OCI-LY3 (cell line): ENCODE data around the gene METTL16.

ENCODE experiments used
- EZH2phosphoT487 ChIP-seq: fragments of 200-600 bp; shearing (Covaris generic); IDR thresholded peaks from 2 replicates; pipeline ENCODE4 v1.6.1; 2018; ENCODE audit warnings: antibody characterized with exemption, mixed run types, low read depth
- TF ChIP-seq, protein P1 (sequence below): fragments of 200-600, 300-600 bp; sonication (generic); IDR thresholded peaks from 2 replicates; pipeline ENCODE4 v1.5.1; 2014; ENCODE audit warnings: antibody characterized with exemption, low read length, low read depth

DNA sequence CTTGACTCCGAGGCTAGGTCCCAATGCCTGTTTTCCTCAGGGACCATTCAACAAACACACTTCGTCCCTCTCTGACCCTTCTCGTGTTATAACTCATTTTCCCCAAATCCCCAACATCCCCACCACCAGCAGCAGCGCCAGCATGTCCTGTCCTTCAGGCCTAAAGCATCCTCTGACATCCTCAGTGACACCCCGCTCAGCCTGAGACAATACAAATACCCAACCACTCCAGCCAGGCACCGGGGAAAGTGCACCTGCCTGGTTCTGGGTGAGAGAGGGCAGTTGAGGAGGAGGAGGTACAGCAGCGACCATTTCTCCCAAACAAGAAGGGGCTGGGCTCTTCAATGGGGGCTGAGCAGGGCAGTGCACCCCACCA lies 115.5 kb downstream of the METTL16 start:
- TF ChIP-seq, protein P1, sequence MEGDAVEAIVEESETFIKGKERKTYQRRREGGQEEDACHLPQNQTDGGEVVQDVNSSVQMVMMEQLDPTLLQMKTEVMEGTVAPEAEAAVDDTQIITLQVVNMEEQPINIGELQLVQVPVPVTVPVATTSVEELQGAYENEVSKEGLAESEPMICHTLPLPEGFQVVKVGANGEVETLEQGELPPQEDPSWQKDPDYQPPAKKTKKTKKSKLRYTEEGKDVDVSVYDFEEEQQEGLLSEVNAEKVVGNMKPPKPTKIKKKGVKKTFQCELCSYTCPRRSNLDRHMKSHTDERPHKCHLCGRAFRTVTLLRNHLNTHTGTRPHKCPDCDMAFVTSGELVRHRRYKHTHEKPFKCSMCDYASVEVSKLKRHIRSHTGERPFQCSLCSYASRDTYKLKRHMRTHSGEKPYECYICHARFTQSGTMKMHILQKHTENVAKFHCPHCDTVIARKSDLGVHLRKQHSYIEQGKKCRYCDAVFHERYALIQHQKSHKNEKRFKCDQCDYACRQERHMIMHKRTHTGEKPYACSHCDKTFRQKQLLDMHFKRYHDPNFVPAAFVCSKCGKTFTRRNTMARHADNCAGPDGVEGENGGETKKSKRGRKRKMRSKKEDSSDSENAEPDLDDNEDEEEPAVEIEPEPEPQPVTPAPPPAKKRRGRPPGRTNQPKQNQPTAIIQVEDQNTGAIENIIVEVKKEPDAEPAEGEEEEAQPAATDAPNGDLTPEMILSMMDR, result no peak
- no peak for TF ChIP-seq EZH2phosphoT487
